Heart left ventricle (tissue), 13 donors: ENCODE results near the gene ZC3HAV1.

Experiments used
- CTCF ChIP-seq, 12 donors: fragments of 200-600 bp; sonication (generic) in 4 of 12; IDR thresholded peaks; one replicate each; pipeline versions ENCODE4 v1.5.0 to v1.8.0; 2018 to 2022; ENCODE audit warnings: antibody characterized with exemption in 12 of 12, mild to moderate bottlenecking in 5 of 12
- POLR2A ChIP-seq, 2 donors: fragments of 450-650 bp; IDR thresholded peaks; one replicate each; pipeline ENCODE4 v1.6.1; 2017; ENCODE audit warnings: antibody characterized with exemption in 2 of 2, mild to moderate bottlenecking in 2 of 2, moderate library complexity in 2 of 2
- donor health status: ischemic (EF 13 %, LVEDD 7.1; RV severe dilation, severe dysfunction).
- donor health status: DM: no; HTN: yes; CAD: no.
- donor health status: DM: no; HTN: no; CAD: no.
- donor health status: ischemic (EF 25% LVEDD 6.9; RV normal size, moderate dysfunction).
- donor health status: ischemic (EF 25% LVEDD 5.7; RV mildly dilated, moderate dysfunction).
- donor health status: ischemic (EF 35%, LVEDD 5.7; RV mildly dilated, moderate dysfunction).
- donor health status: nonischemic (EF 11% LVEDD 7.7; RV severe dilation, severe dysfunction).
- donor health status: DM: yes; HTN: yes; CAD: no.
- donor health status: PGD.
- donor health status: ischemic (EF 29% LVEDD 5.4; RV normal size, mild dysfunction).
- donor health status: nonischemic (EF 23%, LVEDD 6.1; RV moderate dilation, normal function).

GRCh38 chr7:139125657-139126056 is 16.1 kb upstream of the ZC3HAV1 start:
- TF ChIP-seq CTCF (IDR thresholded peaks at IDR 0.05) (no peak), POLR2A (IDR thresholded peaks at IDR 0.05) (no peak)
